ENCODE measurements around the gene NAA50. TPM values are rescaled to one million over a fixed set of nuclear protein-coding genes. Genes with fewer than 3 reads are reported as not detected.

Gene NAA50
- total and polyA plus RNA-seq, 2 of the 13 experiments (the other 11 are each of a cell fraction or from before 2014, with no cell fraction given) = 30.2 to 233 TPM

- TF ChIP-seq RERE (CRISPR knock-in tag; IDR thresholded peaks at IDR 0.05; ENCODE audit: low read depth) = no peak
- no peak for TF ChIP-seq CEBPG (CRISPR knock-in tag; IDR thresholded peaks at IDR 0.05)
- TF ChIP-seq ZNF784 (CRISPR knock-in tag; IDR thresholded peaks at IDR 0.05; ENCODE audit: borderline replicate concordance) = no peak
- no peak for TF ChIP-seq HINFP (CRISPR knock-in tag; IDR thresholded peaks at IDR 0.05; ENCODE audit: low read depth)
- TF ChIP-seq NR2F6 (IDR thresholded peaks at IDR 0.05) = no peak
- no peak for TF ChIP-seq NR2F6 (CRISPR knock-in tag; IDR thresholded peaks at IDR 0.05)
- no peak for TF ChIP-seq GFI1 (CRISPR knock-in tag; IDR thresholded peaks at IDR 0.05; ENCODE audit: borderline replicate concordance)
- TF ChIP-seq GZF1 (CRISPR knock-in tag; IDR thresholded peaks at IDR 0.05) = peak; percentile 77; the same call in 1 of the 2 replicates
- no peak for TF ChIP-seq ZNF547 (CRISPR knock-in tag; IDR thresholded peaks at IDR 0.05)
- TF ChIP-seq HMGA1 (CRISPR knock-in tag; conservative IDR thresholded peaks at IDR 0.05) = no peak
- peak; percentile 29; the same call in 1 of the 2 replicates for TF ChIP-seq ZNF556 (CRISPR knock-in tag; IDR thresholded peaks at IDR 0.05; ENCODE audit: borderline replicate concordance)
- TF ChIP-seq, protein P1, sequence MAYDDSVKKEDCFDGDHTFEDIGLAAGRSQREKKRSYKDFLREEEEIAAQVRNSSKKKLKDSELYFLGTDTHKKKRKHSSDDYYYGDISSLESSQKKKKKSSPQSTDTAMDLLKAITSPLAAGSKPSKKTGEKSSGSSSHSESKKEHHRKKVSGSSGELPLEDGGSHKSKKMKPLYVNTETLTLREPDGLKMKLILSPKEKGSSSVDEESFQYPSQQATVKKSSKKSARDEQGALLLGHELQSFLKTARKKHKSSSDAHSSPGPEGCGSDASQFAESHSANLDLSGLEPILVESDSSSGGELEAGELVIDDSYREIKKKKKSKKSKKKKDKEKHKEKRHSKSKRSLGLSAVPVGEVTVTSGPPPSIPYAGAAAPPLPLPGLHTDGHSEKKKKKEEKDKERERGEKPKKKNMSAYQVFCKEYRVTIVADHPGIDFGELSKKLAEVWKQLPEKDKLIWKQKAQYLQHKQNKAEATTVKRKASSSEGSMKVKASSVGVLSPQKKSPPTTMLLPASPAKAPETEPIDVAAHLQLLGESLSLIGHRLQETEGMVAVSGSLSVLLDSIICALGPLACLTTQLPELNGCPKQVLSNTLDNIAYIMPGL (CRISPR knock-in tag; IDR thresholded peaks at IDR 0.05; ENCODE audit: borderline replicate concordance in 1 of 2, low read depth in 1 of 2) = peak in 1 of 2 experiments; percentile 29; a peak in 1 of 4 replicates
- TF ChIP-seq ZSCAN22 (CRISPR knock-in tag; IDR thresholded peaks at IDR 0.05) = no peak
- TF ChIP-seq FOXC1 (CRISPR knock-in tag; IDR thresholded peaks at IDR 0.05; ENCODE audit: borderline replicate concordance) = 0 out of 2 replicates have a peak, but pooled peaks have one; percentile 33
- 0 out of 2 replicates have a peak, but pooled peaks have one; percentile 19 for TF ChIP-seq ZNF136 (CRISPR knock-in tag; IDR thresholded peaks at IDR 0.05; ENCODE audit: low read depth)
- TF ChIP-seq ZNF737 (CRISPR knock-in tag; IDR thresholded peaks at IDR 0.05; ENCODE audit: borderline replicate concordance) = no peak
- TF ChIP-seq RBM22 (optimal IDR thresholded peaks at IDR 0.05; ENCODE audit: low read length) = no peak
- peak; percentile 81; the same call in 1 of the 2 replicates for TF ChIP-seq ZBTB20 (CRISPR knock-in tag; IDR thresholded peaks at IDR 0.05; ENCODE audit: borderline replicate concordance, low read depth)
- TF ChIP-seq SAP130 (CRISPR knock-in tag; IDR thresholded peaks at IDR 0.05; ENCODE audit: low read depth) = 0 out of 2 replicates have a peak, but pooled peaks have one; percentile 1
- 0 out of 2 replicates have a peak, but pooled peaks have one; percentile 1 for TF ChIP-seq ZSCAN31 (CRISPR knock-in tag; IDR thresholded peaks at IDR 0.05; ENCODE audit: low read depth)
These were observed 1.4 kb upstream of the NAA50 start (continued) for GRCh38 chr3:113747283-113748046.

All from HepG2 (cell line).